GM12878 (cell line): ENCODE results near the gene CCL2.

Experiments
- EP300 ChIP-seq, 2 experiments: fragments of 150-350 bp in 1 of 2; IDR thresholded peaks; 2 replicates each; pipeline ENCODE4 v1.6.1; 2011 to 2012; ENCODE audit warnings: low read depth in 2 of 2, low read length in 2 of 2, borderline replicate concordance in 1 of 2, improper control_type of control experiment in 1 of 2, inconsistent platforms in 1 of 2; ENCODE audit not compliant: control insufficient read depth in 1 of 2
- POLR2A ChIP-seq: IDR thresholded peaks from 2 replicates; pipeline ENCODE4 v1.6.1; 2011; ENCODE audit warnings: low read depth, mild to moderate bottlenecking, low read length
- SUZ12 ChIP-seq: fragments of 200-600 bp; sonication (generic); IDR thresholded peaks from one replicate; pipeline ENCODE4 v1.6.1; 2018; ENCODE audit warnings: antibody characterized with exemption, mild to moderate bottlenecking; ENCODE audit not compliant: unreplicated experiment
- TF ChIP-seq, protein P1 (sequence below), 3 experiments: IDR thresholded peaks in 2 of 3; conservative IDR thresholded peaks in 1 of 3; 2 replicates each; pipeline ENCODE4 v1.5.1; 2011; ENCODE audit warnings: low read depth in 3 of 3, low read length in 3 of 3, mild to moderate bottlenecking in 3 of 3, control low read depth in 2 of 3, moderate library complexity in 2 of 3, inconsistent platforms in 1 of 3, mixed read lengths in 1 of 3; ENCODE audit not compliant: control insufficient read depth in 2 of 3, insufficient read depth in 1 of 3; ENCODE audit errors: extremely low read depth in 1 of 3
- TF ChIP-seq, protein P2 (sequence below): IDR thresholded peaks from 2 replicates; pipeline ENCODE4 v1.6.1; 2012; ENCODE audit warnings: low read length, inconsistent platforms

DNA sequence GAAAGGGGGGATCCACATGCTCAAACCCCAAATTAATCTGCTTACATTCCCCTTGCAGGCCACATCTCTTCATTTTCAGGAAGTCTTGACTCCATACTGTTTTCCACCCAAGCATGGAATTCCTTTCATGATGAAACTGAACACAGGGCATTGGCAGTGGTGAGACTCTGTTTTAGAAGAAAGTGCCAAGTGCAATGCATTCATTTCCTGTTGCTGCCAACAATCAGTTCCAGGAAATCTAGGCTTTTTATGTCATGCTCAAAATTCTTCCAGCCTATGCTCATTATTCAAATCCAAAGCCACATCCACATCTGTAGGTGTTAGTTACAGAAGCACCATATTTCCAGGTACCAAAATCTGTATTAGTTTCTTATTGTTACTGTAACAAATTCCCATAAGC lies 4.1 kb downstream of the CCL2 start:
- TF ChIP-seq, protein P1, sequence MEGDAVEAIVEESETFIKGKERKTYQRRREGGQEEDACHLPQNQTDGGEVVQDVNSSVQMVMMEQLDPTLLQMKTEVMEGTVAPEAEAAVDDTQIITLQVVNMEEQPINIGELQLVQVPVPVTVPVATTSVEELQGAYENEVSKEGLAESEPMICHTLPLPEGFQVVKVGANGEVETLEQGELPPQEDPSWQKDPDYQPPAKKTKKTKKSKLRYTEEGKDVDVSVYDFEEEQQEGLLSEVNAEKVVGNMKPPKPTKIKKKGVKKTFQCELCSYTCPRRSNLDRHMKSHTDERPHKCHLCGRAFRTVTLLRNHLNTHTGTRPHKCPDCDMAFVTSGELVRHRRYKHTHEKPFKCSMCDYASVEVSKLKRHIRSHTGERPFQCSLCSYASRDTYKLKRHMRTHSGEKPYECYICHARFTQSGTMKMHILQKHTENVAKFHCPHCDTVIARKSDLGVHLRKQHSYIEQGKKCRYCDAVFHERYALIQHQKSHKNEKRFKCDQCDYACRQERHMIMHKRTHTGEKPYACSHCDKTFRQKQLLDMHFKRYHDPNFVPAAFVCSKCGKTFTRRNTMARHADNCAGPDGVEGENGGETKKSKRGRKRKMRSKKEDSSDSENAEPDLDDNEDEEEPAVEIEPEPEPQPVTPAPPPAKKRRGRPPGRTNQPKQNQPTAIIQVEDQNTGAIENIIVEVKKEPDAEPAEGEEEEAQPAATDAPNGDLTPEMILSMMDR (IDR thresholded peaks at IDR 0.05 in 2 of 3, conservative IDR thresholded peaks at IDR 0.05 in 1 of 3; ENCODE audit: control insufficient read depth in 2 of 3, extremely low read depth in 1 of 3, insufficient read depth in 1 of 3, low read depth in 3 of 3, low read length in 3 of 3) = no peak
- no peak for TF ChIP-seq SUZ12
- TF ChIP-seq, protein P2, sequence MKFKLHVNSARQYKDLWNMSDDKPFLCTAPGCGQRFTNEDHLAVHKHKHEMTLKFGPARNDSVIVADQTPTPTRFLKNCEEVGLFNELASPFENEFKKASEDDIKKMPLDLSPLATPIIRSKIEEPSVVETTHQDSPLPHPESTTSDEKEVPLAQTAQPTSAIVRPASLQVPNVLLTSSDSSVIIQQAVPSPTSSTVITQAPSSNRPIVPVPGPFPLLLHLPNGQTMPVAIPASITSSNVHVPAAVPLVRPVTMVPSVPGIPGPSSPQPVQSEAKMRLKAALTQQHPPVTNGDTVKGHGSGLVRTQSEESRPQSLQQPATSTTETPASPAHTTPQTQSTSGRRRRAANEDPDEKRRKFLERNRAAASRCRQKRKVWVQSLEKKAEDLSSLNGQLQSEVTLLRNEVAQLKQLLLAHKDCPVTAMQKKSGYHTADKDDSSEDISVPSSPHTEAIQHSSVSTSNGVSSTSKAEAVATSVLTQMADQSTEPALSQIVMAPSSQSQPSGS = no peak
- no peak for TF ChIP-seq EP300 (IDR thresholded peaks at IDR 0.05; ENCODE audit: borderline replicate concordance in 1 of 2, control insufficient read depth in 1 of 2, low read depth in 2 of 2, low read length in 2 of 2)
- TF ChIP-seq POLR2A = no peak
